Measurements from ENCODE around the gene DNLZ. TPM values are rescaled to one million over a fixed set of nuclear protein-coding genes. Genes with fewer than 3 reads are reported as not detected.

Gene DNLZ
- polyA plus RNA-seq, 1 of the 3 experiments (the other 2 are of a cell fraction): 40.6 TPM

DNA sequence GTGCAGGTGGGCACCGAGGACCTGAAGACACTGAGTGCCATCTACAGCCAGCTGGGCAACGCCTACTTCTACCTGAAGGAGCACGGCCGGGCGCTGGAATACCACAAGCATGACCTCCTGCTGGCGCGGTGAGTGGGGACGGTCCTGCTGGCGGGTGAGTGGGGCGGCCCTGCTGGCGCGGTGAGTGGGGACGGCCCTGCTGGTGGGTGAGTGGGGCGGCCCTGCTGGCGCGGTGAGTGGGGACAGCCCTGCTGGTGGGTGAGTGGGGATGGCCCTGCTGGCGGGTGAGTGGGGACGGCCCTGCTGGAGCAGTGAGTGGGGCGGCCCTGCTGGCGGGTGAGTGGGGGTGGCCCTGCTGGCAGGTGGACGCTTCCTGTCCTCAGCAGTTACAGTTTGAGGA lies 29.0 kb downstream of the DNLZ start (continued):
- TF ChIP-seq TAF1 (IDR thresholded peaks at IDR 0.05; ENCODE audit: borderline replicate concordance, low read depth, low read length) (no peak), TEAD4 (IDR thresholded peaks at IDR 0.05; ENCODE audit: borderline replicate concordance, insufficient read depth) (no peak), RAD21 (IDR thresholded peaks at IDR 0.05; ENCODE audit: low read length) (no peak), RCOR1 (IDR thresholded peaks at IDR 0.05; ENCODE audit: low read length) (no peak)
- TF ChIP-seq, protein P1, sequence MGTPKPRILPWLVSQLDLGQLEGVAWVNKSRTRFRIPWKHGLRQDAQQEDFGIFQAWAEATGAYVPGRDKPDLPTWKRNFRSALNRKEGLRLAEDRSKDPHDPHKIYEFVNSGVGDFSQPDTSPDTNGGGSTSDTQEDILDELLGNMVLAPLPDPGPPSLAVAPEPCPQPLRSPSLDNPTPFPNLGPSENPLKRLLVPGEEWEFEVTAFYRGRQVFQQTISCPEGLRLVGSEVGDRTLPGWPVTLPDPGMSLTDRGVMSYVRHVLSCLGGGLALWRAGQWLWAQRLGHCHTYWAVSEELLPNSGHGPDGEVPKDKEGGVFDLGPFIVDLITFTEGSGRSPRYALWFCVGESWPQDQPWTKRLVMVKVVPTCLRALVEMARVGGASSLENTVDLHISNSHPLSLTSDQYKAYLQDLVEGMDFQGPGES (IDR thresholded peaks at IDR 0.05; ENCODE audit: low read depth, low read length): no peak

- H3K27me3 ChIP-seq (ENCODE audit: insufficient read depth): no peaks in the 10 kb centered on the region
- peaks cover 9 to 11% of the 10 kb centered on the region in 2 experiments; a peak in 1 of 4 replicates for H3K4me1 ChIP-seq (ENCODE audit: control insufficient read depth in 1 of 2, insufficient read depth in 2 of 2, low read depth in 1 of 2, low read length in 1 of 2)
- H3F3A ChIP-seq (replicated peaks; ENCODE audit: insufficient read depth): no peaks in the 10 kb centered on the region
- TF ChIP-seq MAX (IDR thresholded peaks at IDR 0.05; ENCODE audit: low read depth): no peak
- TF ChIP-seq GABPA (IDR thresholded peaks at IDR 0.05; ENCODE audit: low read depth): no peak
- no peak for TF ChIP-seq JUND (IDR thresholded peaks at IDR 0.05)
- TF ChIP-seq EP300 (IDR thresholded peaks at IDR 0.05; ENCODE audit: borderline replicate concordance in 1 of 2, low read depth in 1 of 2, low read length in 1 of 2): no peak
- TF ChIP-seq YY1 (IDR thresholded peaks at IDR 0.05; ENCODE audit: low read depth): no peak
- no peak for TF ChIP-seq EZH2phosphoT487 (IDR thresholded peaks at IDR 0.05; ENCODE audit: borderline replicate concordance, low read depth)
- no peak for TF ChIP-seq NFIC (IDR thresholded peaks at IDR 0.05; ENCODE audit: borderline replicate concordance)
- TF ChIP-seq RCOR1 (IDR thresholded peaks at IDR 0.05; ENCODE audit: low read length): no peak
- TF ChIP-seq, protein P2, sequence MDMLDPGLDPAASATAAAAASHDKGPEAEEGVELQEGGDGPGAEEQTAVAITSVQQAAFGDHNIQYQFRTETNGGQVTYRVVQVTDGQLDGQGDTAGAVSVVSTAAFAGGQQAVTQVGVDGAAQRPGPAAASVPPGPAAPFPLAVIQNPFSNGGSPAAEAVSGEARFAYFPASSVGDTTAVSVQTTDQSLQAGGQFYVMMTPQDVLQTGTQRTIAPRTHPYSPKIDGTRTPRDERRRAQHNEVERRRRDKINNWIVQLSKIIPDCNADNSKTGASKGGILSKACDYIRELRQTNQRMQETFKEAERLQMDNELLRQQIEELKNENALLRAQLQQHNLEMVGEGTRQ (IDR thresholded peaks at IDR 0.05; ENCODE audit: borderline replicate concordance, low read depth, low read length): no peak
- no peaks in the 10 kb centered on the region for H3K9me3 ChIP-seq
- ChIA-PET CTCF (interaction anchor here (3.0 kb wide), 1 partner anchor 12 kb away, joined by 13 read pairs; no protein-coding TSS in a partner anchor), POLR2A (no interaction called here)
- H2AFZ ChIP-seq (ENCODE audit: low read depth): no peak overlapping the region
- H4K20me1 ChIP-seq (ENCODE audit: insufficient read depth): peaks cover 44% of the 10 kb centered on the region
- H3K9me2 ChIP-seq: no peaks in the 10 kb centered on the region
- WGBS (ENCODE audit: low lambda C conversion rate): 100% methylated on average over 12 of the region's 17 CpGs
- H3K9ac ChIP-seq: no peak overlapping the region
- peaks cover 0 to 28% of the 10 kb centered on the region in 2 experiments for H3K36me3 ChIP-seq (replicated peaks in 1 of 2; ENCODE audit: control insufficient read depth in 1 of 2, insufficient read depth in 2 of 2, low read length in 1 of 2)
- no peak overlapping the region for H3K4me3 ChIP-seq (ENCODE audit: low read depth in 2 of 2, low read length in 1 of 2)
- H3K79me2 ChIP-seq (ENCODE audit: insufficient read depth): peaks cover 46% of the 10 kb centered on the region
- no peak overlapping the region; a peak in 1 of 4 replicates for H3K27ac ChIP-seq (ENCODE audit: low read depth in 2 of 2, low read length in 1 of 2)
- no peak for DNase-seq
- no peak overlapping the region for H3K4me2 ChIP-seq
Observed at GRCh38 chr9:136333486-136333885, 30.1 kb downstream of the DNLZ start.

DNA sequence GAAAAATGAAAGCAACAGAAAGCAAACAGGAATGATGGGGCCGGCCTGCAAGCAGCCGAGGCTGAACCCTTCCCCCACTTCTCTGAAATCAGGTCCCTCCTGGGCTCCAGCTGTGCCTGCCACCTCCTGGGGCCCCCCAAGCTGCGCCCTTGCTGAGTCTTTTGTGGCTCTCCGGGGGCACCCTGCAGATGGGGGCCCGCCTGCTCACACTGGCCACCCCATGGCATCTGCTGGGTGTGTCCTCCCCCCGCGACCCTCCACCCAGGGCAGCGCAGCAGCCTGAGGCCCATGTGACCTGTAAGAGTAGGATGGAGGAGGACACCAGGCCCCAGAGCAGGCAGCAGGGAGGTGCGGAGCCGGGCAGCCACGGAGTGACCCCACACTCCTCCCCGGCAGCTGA lies 30.5 kb downstream of the DNLZ start:
- no peak overlapping the region for H3K9ac ChIP-seq
- no peak overlapping the region for H2AFZ ChIP-seq (ENCODE audit: low read depth)
- ChIA-PET CTCF (interaction anchor here (3.0 kb wide), 1 partner anchor 13 kb away, joined by 13 read pairs; no protein-coding TSS in a partner anchor), POLR2A (no interaction called here)
- H3K79me2 ChIP-seq (ENCODE audit: insufficient read depth): peaks cover 51% of the 10 kb centered on the region
- peaks cover 45% of the 10 kb centered on the region for H4K20me1 ChIP-seq (ENCODE audit: insufficient read depth)
- DNase-seq: no peak
- H3K27me3 ChIP-seq (ENCODE audit: insufficient read depth): no peaks in the 10 kb centered on the region
- H3K4me1 ChIP-seq (ENCODE audit: control insufficient read depth in 1 of 2, insufficient read depth in 2 of 2, low read depth in 1 of 2, low read length in 1 of 2): peaks cover 9 to 14% of the 10 kb centered on the region in 2 experiments; a peak in 1 of 4 replicates
- H3F3A ChIP-seq (replicated peaks; ENCODE audit: insufficient read depth): no peaks in the 10 kb centered on the region
- no peaks in the 10 kb centered on the region for H3K9me2 ChIP-seq
- H3K4me2 ChIP-seq: no peak overlapping the region
- no peak overlapping the region for H3K27ac ChIP-seq (ENCODE audit: low read depth in 2 of 2, low read length in 1 of 2)
- no peaks in the 10 kb centered on the region for H3K9me3 ChIP-seq
- peaks cover 0 to 24% of the 10 kb centered on the region in 2 experiments for H3K36me3 ChIP-seq (replicated peaks in 1 of 2; ENCODE audit: control insufficient read depth in 1 of 2, insufficient read depth in 2 of 2, low read length in 1 of 2)
- WGBS (ENCODE audit: low lambda C conversion rate): 94% methylated on average over 3 of the region's 12 CpGs
- H3K4me3 ChIP-seq (ENCODE audit: low read depth in 2 of 2, low read length in 1 of 2): no peak overlapping the region
- no peak for TF ChIP-seq FOSL2 (IDR thresholded peaks at IDR 0.05; ENCODE audit: borderline replicate concordance, low read depth)
- TF ChIP-seq, protein P1 (IDR thresholded peaks at IDR 0.05; ENCODE audit: low read depth, low read length): no peak
- no peak for TF ChIP-seq GATA2 (CRISPR knock-in tag; IDR thresholded peaks at IDR 0.05)
- TF ChIP-seq YY1 (IDR thresholded peaks at IDR 0.05; ENCODE audit: low read depth): no peak
- TF ChIP-seq, protein P3, sequence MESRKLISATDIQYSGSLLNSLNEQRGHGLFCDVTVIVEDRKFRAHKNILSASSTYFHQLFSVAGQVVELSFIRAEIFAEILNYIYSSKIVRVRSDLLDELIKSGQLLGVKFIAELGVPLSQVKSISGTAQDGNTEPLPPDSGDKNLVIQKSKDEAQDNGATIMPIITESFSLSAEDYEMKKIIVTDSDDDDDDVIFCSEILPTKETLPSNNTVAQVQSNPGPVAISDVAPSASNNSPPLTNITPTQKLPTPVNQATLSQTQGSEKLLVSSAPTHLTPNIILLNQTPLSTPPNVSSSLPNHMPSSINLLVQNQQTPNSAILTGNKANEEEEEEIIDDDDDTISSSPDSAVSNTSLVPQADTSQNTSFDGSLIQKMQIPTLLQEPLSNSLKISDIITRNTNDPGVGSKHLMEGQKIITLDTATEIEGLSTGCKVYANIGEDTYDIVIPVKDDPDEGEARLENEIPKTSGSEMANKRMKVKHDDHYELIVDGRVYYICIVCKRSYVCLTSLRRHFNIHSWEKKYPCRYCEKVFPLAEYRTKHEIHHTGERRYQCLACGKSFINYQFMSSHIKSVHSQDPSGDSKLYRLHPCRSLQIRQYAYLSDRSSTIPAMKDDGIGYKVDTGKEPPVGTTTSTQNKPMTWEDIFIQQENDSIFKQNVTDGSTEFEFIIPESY (IDR thresholded peaks at IDR 0.05; ENCODE audit: borderline replicate concordance, low read depth): no peak
- no peak for TF ChIP-seq EZH2phosphoT487 (IDR thresholded peaks at IDR 0.05; ENCODE audit: borderline replicate concordance, low read depth)
- no peak for TF ChIP-seq FOXM1 (IDR thresholded peaks at IDR 0.05; ENCODE audit: low read depth)
- TF ChIP-seq MEF2A (IDR thresholded peaks at IDR 0.05; ENCODE audit: borderline replicate concordance, low read depth): no peak
- no peak for TF ChIP-seq MXI1 (IDR thresholded peaks at IDR 0.05; ENCODE audit: low read depth, low read length)
- TF ChIP-seq CHD2 (IDR thresholded peaks at IDR 0.05; ENCODE audit: low read length, partially characterized antibody): no peak
- no peak for TF ChIP-seq RAD21 (IDR thresholded peaks at IDR 0.05; ENCODE audit: low read length)
- no peak for TF ChIP-seq RFX5 (IDR thresholded peaks at IDR 0.05; ENCODE audit: low read length)

Data from SK-N-SH (cell line).